Measurements from ENCODE around the gene TEX29.
A peak's percentile ranks its signal among the peaks of the same experiment; 100 is the strongest.

The TEX29 gene

GRCh38 chr13:111283457-111283856, 37.0 kb upstream of the TEX29 start:
- no peak for TF ChIP-seq CTCF (IDR thresholded peaks at IDR 0.05; ENCODE audit: insufficient read depth, low read depth, low read length, missing control alignments)
- no peak for DNase-seq (ENCODE audit: low read depth)
- no peak overlapping the region for H3K4me3 ChIP-seq (ENCODE audit: low read length)

- no peak for TF ChIP-seq CTCF (IDR thresholded peaks at IDR 0.05; ENCODE audit: insufficient read depth, low read depth, low read length, missing control alignments)
- H3K4me3 ChIP-seq (ENCODE audit: low read length), result no peak overlapping the region
- no peak for DNase-seq (ENCODE audit: low read depth)
Observed at GRCh38 chr13:111283991-111284390, 36.5 kb upstream of the TEX29 start.

GRCh38 chr13:111284565-111284964, 35.9 kb upstream of the TEX29 start:
- DNase-seq (ENCODE audit: low read depth), result no peak
- TF ChIP-seq CTCF (IDR thresholded peaks at IDR 0.05; ENCODE audit: insufficient read depth, low read depth, low read length, missing control alignments), result no peak
- H3K4me3 ChIP-seq (ENCODE audit: low read length), result no peak overlapping the region

DNA sequence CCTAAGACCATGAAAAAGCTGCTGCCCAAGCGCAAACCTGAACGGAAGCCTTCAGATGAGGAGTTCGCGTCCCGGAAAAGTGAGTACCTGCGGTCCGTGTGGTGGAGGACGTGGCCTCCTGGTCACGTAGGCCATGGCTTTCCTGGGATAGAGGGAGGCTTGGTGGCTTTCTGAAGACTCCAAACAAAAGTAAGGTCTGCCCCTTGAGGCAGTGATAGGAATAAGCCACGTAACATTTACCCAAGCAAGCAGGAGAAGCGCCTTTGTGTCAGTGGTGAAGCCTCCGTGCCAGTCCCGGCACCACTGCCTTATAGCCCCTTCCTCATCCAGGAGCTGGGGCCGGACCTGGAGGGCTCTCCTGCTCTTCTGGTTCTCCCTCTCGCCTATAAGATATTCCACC, 34.3 kb upstream of the TEX29 start:
- TF ChIP-seq CTCF (IDR thresholded peaks at IDR 0.05; ENCODE audit: insufficient read depth, low read depth, low read length, missing control alignments), result no peak
- no peak overlapping the region for H3K4me3 ChIP-seq (ENCODE audit: low read length)
- no peak for DNase-seq (ENCODE audit: low read depth)

- no peak for TF ChIP-seq CTCF (IDR thresholded peaks at IDR 0.05; ENCODE audit: insufficient read depth, low read depth, low read length, missing control alignments)
- H3K4me3 ChIP-seq (ENCODE audit: low read length), result no peak overlapping the region
- DNase-seq (ENCODE audit: low read depth), result peak; percentile 4
Observed at GRCh38 chr13:111286749-111287148, 33.7 kb upstream of the TEX29 start.

DNA sequence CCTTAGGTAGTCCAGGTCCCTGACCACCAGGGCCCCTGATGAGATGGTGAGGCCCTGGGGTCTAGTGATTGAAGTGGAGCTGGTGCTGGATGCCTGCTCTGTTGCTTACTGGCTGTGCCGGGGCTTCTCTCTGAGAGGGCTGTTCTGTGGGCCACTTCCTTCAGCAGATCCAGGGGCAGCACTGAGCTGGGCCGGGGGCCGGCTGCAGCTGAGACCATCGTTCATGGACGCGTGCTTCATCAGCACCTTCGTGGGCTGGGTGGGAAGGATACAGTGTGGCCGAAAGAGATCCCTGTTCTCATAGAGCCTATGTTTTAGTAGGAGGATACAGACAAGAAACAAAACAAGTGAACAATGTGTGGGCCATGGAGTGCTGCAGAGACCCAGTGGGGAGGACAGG, 33.2 kb upstream of the TEX29 start:
- no peak for DNase-seq (ENCODE audit: low read depth)
- no peak overlapping the region for H3K4me3 ChIP-seq (ENCODE audit: low read length)
- no peak for TF ChIP-seq CTCF (IDR thresholded peaks at IDR 0.05; ENCODE audit: insufficient read depth, low read depth, low read length, missing control alignments)

DNA sequence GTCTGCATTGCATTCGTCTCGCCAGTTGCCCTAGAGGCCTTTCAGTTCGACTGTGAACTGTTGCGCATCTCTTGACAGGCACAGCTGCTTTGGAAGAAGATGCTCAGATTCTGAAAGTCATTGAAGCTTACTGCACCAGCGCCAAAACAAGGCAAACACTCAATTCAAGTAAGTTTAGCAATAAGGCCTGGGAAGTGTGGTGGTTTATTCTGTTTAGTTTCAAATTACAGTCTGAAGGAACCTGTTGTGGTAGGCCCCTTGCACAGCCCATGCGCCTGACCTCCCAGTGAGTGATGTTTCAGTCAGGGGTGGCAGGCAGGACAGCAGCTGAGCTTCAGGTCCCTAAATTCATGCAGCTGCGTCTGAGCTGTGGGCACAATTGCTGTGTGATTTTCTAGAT, 32.2 kb upstream of the TEX29 start:
- no peak for DNase-seq (ENCODE audit: low read depth)
- H3K4me3 ChIP-seq (ENCODE audit: low read length), result no peak overlapping the region
- TF ChIP-seq CTCF (IDR thresholded peaks at IDR 0.05; ENCODE audit: insufficient read depth, low read depth, low read length, missing control alignments), result no peak
